ENCODE data around the gene L3MBTL4. TPM values are rescaled to one million over a fixed set of nuclear protein-coding genes. Genes with fewer than 3 reads are reported as not detected.

The L3MBTL4 gene
- total RNA-seq, 3 donors from 2014 or later = 7.8 to 23.0 (median 19.7) TPM

DNA sequence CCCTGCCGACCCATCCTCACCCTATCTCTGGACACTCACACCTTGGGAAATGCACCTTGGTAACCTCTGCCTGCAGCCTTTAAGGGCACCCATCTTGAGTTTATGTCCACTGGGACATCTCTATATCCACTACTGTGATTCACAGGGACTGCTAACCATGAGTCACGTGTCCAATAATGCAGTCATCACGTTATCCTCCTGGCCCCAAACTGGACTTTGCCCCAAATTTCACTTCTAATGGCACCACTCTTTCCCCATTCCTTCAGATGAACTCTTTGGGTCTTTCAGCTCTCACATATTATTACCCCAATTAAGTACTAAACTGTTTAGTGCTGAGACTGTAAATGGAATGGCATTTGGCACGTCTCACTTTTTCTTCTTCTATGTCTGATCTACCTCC lies 448.2 kb downstream of the L3MBTL4 start:
- no peak for DNase-seq (ENCODE audit: low spot score in 2 of 2)
- no peaks in the 10 kb centered on the region for H3K36me3 ChIP-seq
- intact Hi-C loops (cut with DNase I; ENCODE audit: low total_unique reads) = no loop called here
- no peaks in the 10 kb centered on the region for H3K9me3 ChIP-seq
- no peaks in the 10 kb centered on the region for H3K27me3 ChIP-seq
- H3K4me3 ChIP-seq = no peak overlapping the region
- TF ChIP-seq POLR2AphosphoS5 (IDR thresholded peaks at IDR 0.05) (no peak), CTCF (IDR thresholded peaks at IDR 0.05) (no peak), POLR2A (IDR thresholded peaks at IDR 0.05) (no peak)
- H3K4me1 ChIP-seq = no peaks in the 10 kb centered on the region
- no peak overlapping the region for H3K27ac ChIP-seq

GRCh38 chr18:5964996-5965395 lies 449.7 kb downstream of the L3MBTL4 start:
- H3K27ac ChIP-seq = no peak overlapping the region
- H3K9me3 ChIP-seq = no peaks in the 10 kb centered on the region
- TF ChIP-seq CTCF (IDR thresholded peaks at IDR 0.05) (no peak), POLR2AphosphoS5 (IDR thresholded peaks at IDR 0.05) (no peak)
- H3K4me1 ChIP-seq = no peaks in the 10 kb centered on the region
- no peaks in the 10 kb centered on the region for H3K36me3 ChIP-seq
- no peak overlapping the region for H3K4me3 ChIP-seq
- intact Hi-C loops (cut with DNase I; ENCODE audit: low total_unique reads) = no loop called here
- no peak for DNase-seq (ENCODE audit: low spot score in 2 of 2)
- H3K27me3 ChIP-seq = no peaks in the 10 kb centered on the region

GRCh38 chr18:5964596-5964995 lies 450.1 kb downstream of the L3MBTL4 start:
- no peak for DNase-seq (ENCODE audit: low spot score in 2 of 2)
- intact Hi-C loops (cut with DNase I; ENCODE audit: low total_unique reads) = no loop called here

GRCh38 chr18:5964108-5964507 lies 450.6 kb downstream of the L3MBTL4 start:
- Histone ChIP-seq H3K27ac (no peak overlapping the region), H3K9me3 (no peaks in the 10 kb centered on the region), H3K4me3 (no peak overlapping the region), H3K27me3 (no peaks in the 10 kb centered on the region), H3K4me1 (no peaks in the 10 kb centered on the region), H3K36me3 (no peaks in the 10 kb centered on the region)
- TF ChIP-seq POLR2AphosphoS5 (IDR thresholded peaks at IDR 0.05) (no peak), CTCF (IDR thresholded peaks at IDR 0.05) (no peak), POLR2A (IDR thresholded peaks at IDR 0.05) (no peak)
- DNase-seq (ENCODE audit: low spot score in 2 of 2) = no peak
- intact Hi-C loops (cut with DNase I; ENCODE audit: low total_unique reads) = no loop called here

More at GRCh38 chr18:5964596-5964995, 450.1 kb downstream of the L3MBTL4 start:
- H3K9me3 ChIP-seq = no peaks in the 10 kb centered on the region
- H3K36me3 ChIP-seq = no peaks in the 10 kb centered on the region
- no peaks in the 10 kb centered on the region for H3K4me1 ChIP-seq
- no peak overlapping the region for H3K27ac ChIP-seq
- H3K27me3 ChIP-seq = no peaks in the 10 kb centered on the region
- TF ChIP-seq POLR2A (IDR thresholded peaks at IDR 0.05) = no peak
- TF ChIP-seq CTCF (IDR thresholded peaks at IDR 0.05) = no peak
- no peak for TF ChIP-seq POLR2AphosphoS5 (IDR thresholded peaks at IDR 0.05)
- no peak overlapping the region for H3K4me3 ChIP-seq

GRCh38 chr18:5963267-5963666 lies 451.4 kb downstream of the L3MBTL4 start:
- no peak for DNase-seq (ENCODE audit: low spot score in 2 of 2)
- Histone ChIP-seq H3K27me3 (no peaks in the 10 kb centered on the region), H3K4me1 (no peaks in the 10 kb centered on the region), H3K36me3 (no peaks in the 10 kb centered on the region), H3K9me3 (no peaks in the 10 kb centered on the region), H3K27ac (no peak overlapping the region), H3K4me3 (no peak overlapping the region)
- intact Hi-C loops (cut with DNase I; ENCODE audit: low total_unique reads) = no loop called here
- TF ChIP-seq POLR2A (IDR thresholded peaks at IDR 0.05) (no peak), POLR2AphosphoS5 (IDR thresholded peaks at IDR 0.05) (no peak), CTCF (IDR thresholded peaks at IDR 0.05) (no peak)
